Stomach (tissue), 19 donors: ENCODE data around the gene APLP1. TPM values are rescaled to one million over a fixed set of nuclear protein-coding genes. Genes with fewer than 3 reads are reported as not detected.

Experiments
- DNase-seq, 2 donors: peaks; one replicate each; pipeline versions ENCODE4 v3.0.0 to v3.0.0-alpha.2; 2013 to 2019
- H3K27ac ChIP-seq, 5 donors: fragments of 200-600 bp in 4 of 5; sonication (generic) in 4 of 5; one replicate each; pipeline ENCODE4 v1.5.1; 2013 to 2019; ENCODE audit warnings: mild to moderate bottlenecking in 1 of 5, moderate library complexity in 1 of 5
- H3K27me3 ChIP-seq, 3 donors: fragments of 200-600 bp; sonication (generic); one replicate each; pipeline ENCODE4 v1.5.1; 2017 to 2019; ENCODE audit warnings: mixed run types in 1 of 3
- H3K36me3 ChIP-seq, 4 donors: fragments of 200-600 bp; sonication (generic); 1 replicate in 3 of 4; 2 replicates in 1 of 4; pipeline ENCODE4 v1.5.1; 2016 to 2019
- H3K4me1 ChIP-seq, 4 donors: fragments of 200-600 bp; sonication (generic); one replicate each; pipeline ENCODE4 v1.5.1; 2016 to 2019
- H3K4me3 ChIP-seq, 4 donors: fragments of 200-600 bp; sonication (generic) in 3 of 4; one replicate each; pipeline ENCODE4 v1.5.1; 2016 to 2019; ENCODE audit warnings: mild to moderate bottlenecking in 1 of 4
- H3K9me3 ChIP-seq, 4 donors: fragments of 200-600 bp; sonication (generic); one replicate each; pipeline ENCODE4 v1.5.1; 2016 to 2019
- CTCF ChIP-seq, 7 experiments: fragments of 450-650 bp in 4 of 7; fragments of 200-600 bp in 3 of 7; sonication (generic) in 3 of 7; IDR thresholded peaks; one replicate each; pipeline ENCODE4 v1.5.1; 2016 to 2019; ENCODE audit warnings: antibody characterized with exemption in 7 of 7, control low read depth in 2 of 7, mild to moderate bottlenecking in 1 of 7
- EP300 ChIP-seq: sonication (generic); formaldehyde crosslinking; IDR thresholded peaks from one replicate; pipeline ENCODE4 v1.6.1; 2017; ENCODE audit warnings: antibody characterized with exemption
- POLR2A ChIP-seq, 4 donors: fragments of 450-650 bp; IDR thresholded peaks; one replicate each; pipeline ENCODE4 v1.6.1; 2016; ENCODE audit warnings: antibody characterized with exemption in 4 of 4, control low read depth in 2 of 4, mild to moderate bottlenecking in 1 of 4, moderate library complexity in 1 of 4
- POLR2AphosphoS5 ChIP-seq, 3 donors: sonication (generic); formaldehyde crosslinking; IDR thresholded peaks; one replicate each; pipeline ENCODE4 v1.6.1; 2016; ENCODE audit warnings: antibody characterized with exemption in 3 of 3
- WGBS, 5 donors: extraction: QIAGEN DNeasy Blood & Tissue Kit in 3 of 5; methylation state at CpG; one replicate each; pipeline versions ENCODE4 v1.1.5 to v1.1.7; 2013 to 2018; 5-methylcytosine and 5-hydroxymethylcytosine counted together
- intact Hi-C: fragments of 100-400 bp; cut with DNase I; formaldehyde crosslinking; loops from one replicate; pipeline ENCODE4 v1.15.1; 2023; ENCODE audit warnings: low total_unique reads
- long read RNA-seq, 10 donors: transcript quantifications; one replicate each; lab custom pipeline, GENCODE V29; 2026
- polyA plus RNA-seq, 3 donors: library from polyadenylated mRNA; stranded (reverse); fragments of 200-250 nt; gene quantifications; one replicate each; pipeline ENCODE4 v1.2.3, GENCODE V29; 2013
- total RNA-seq, 5 donors: library from RNA; depleted of rRNA; stranded (reverse); fragments of >200 nt; gene quantifications; one replicate each; pipeline versions ENCODE4 v1.1.0 to v1.2.3, GENCODE V29; 2014 to 2016
- donor health status: healthy with polysubstance abuse.
- donor health status: Bipolar disorder and iron deficiency.
- donor health status: healthy.

The APLP1 gene
- total RNA-seq = 10 to 100 TPM in 4 of 5 donors, 1 to 10 TPM in 1; 5.3 to 76.5 (median 18.8) TPM
- 10 to 100 TPM; 12.5 to 31.3 (median 18.1) TPM for polyA plus RNA-seq
- long read RNA-seq, donor 1, partial matches to known transcripts = 0 of 1 reads
- long read RNA-seq, donor 1, other reads (novel, unspliced or antisense) = 0 of 1 reads
- long read RNA-seq, donor 2, partial matches to known transcripts = 0 of 6 reads
- long read RNA-seq, donor 2, other reads (novel, unspliced or antisense) = 5 of 6 reads
- long read RNA-seq, donor 3 = 0 reads
- long read RNA-seq, donor 4 = 0 reads
- long read RNA-seq, donor 5, partial matches to known transcripts = 0 of 9 reads
- long read RNA-seq, donor 5, other reads (novel, unspliced or antisense) = 7 of 9 reads
- long read RNA-seq, donor 6, transcript APLP1-201 (17 exons, 2,495 nt) = major isoform, 8 of 24 reads
- long read RNA-seq, donor 6, partial matches to known transcripts = 8 of 24 reads
- long read RNA-seq, donor 6, other reads (novel, unspliced or antisense) = 8 of 24 reads
- long read RNA-seq, donor 7, partial matches to known transcripts = 6 of 9 reads
- long read RNA-seq, donor 7, other reads (novel, unspliced or antisense) = 0 of 9 reads
- long read RNA-seq, donor 8, partial matches to known transcripts = 0 of 2 reads
- long read RNA-seq, donor 8, other reads (novel, unspliced or antisense) = 0 of 2 reads
- long read RNA-seq, donor 9, partial matches to known transcripts = 8 of 8 reads
- long read RNA-seq, donor 9, other reads (novel, unspliced or antisense) = 0 of 8 reads
- long read RNA-seq, donor 10, transcript APLP1-201 (17 exons, 2,495 nt) = major isoform, 5 of 5 reads
- long read RNA-seq, donor 10, partial matches to known transcripts = 0 of 5 reads
- long read RNA-seq, donor 10, other reads (novel, unspliced or antisense) = 0 of 5 reads

GRCh38 chr19:35868172-35868822 lies at the start of gene APLP1:
APLP1 (plus strand) TSS chr19:35868574; CDS start chr19:35868637, 63 bp downstream.
- Histone ChIP-seq H3K27me3 (peaks cover 0 to 80% (median 17%) of the 10 kb centered on the region in 3 donors), H3K4me1 (peaks cover 21 to 27% (median 24%) of the 10 kb centered on the region in 4 donors), H3K27ac (peak within 1 kb of the TSS; percentile 42 to 79 (median 67)), H3K36me3 (peaks cover 0 to 6% (median 0%) of the 10 kb centered on the region in 4 donors), H3K9me3 (no peaks in the 10 kb centered on the region), H3K4me3 (peak within 1 kb of the TSS; percentile 56 to 63 (median 58))
- intact Hi-C loops = no loop called here
- WGBS, 5 donors = 0 to 2% (median 1%) methylated on average over 4 to 58 of the region's 60 CpGs
- DNase-seq = peak; percentile 86 to 90
- TF ChIP-seq EP300 (no peak), POLR2AphosphoS5 (IDR thresholded peaks at IDR 0.05) (no peak), POLR2A (IDR thresholded peaks at IDR 0.05) (no peak), CTCF (IDR thresholded peaks at IDR 0.05) (no peak)

GRCh38 chr19:35822579-35822978 lies 45.8 kb upstream of the APLP1 start:
- no peak for TF ChIP-seq POLR2A (IDR thresholded peaks at IDR 0.05)
- no peaks in the 10 kb centered on the region for H3K9me3 ChIP-seq
- WGBS, 5 donors = 68 to 82% (median 76%) methylated on average over 3 of the region's 3 CpGs
- intact Hi-C loops = no loop called here
- H3K27ac ChIP-seq = no peak overlapping the region
- H3K4me3 ChIP-seq = no peak overlapping the region
- H3K36me3 ChIP-seq = no peaks in the 10 kb centered on the region
- no peak for DNase-seq
- H3K27me3 ChIP-seq = peaks cover 0 to 71% (median 4%) of the 10 kb centered on the region in 3 donors
- H3K4me1 ChIP-seq = peaks cover 0 to 6% (median 0%) of the 10 kb centered on the region in 4 donors

GRCh38 chr19:35824150-35824549 lies 44.2 kb upstream of the APLP1 start:
- H3K4me3 ChIP-seq = no peak overlapping the region
- TF ChIP-seq POLR2AphosphoS5 (IDR thresholded peaks at IDR 0.05) (no peak), POLR2A (IDR thresholded peaks at IDR 0.05) (no peak), EP300 (no peak), CTCF (IDR thresholded peaks at IDR 0.05) (no peak)
- H3K27me3 ChIP-seq = peaks cover 0 to 71% (median 8%) of the 10 kb centered on the region in 3 donors
- no peak for DNase-seq
- 77 to 89% (median 78%) methylated on average over 5 of the region's 5 CpGs for WGBS, 5 donors
- H3K36me3 ChIP-seq = no peaks in the 10 kb centered on the region
- H3K4me1 ChIP-seq = peaks cover 0 to 6% (median 0%) of the 10 kb centered on the region in 4 donors
- H3K27ac ChIP-seq = no peak overlapping the region
- intact Hi-C loops = no loop called here
- H3K9me3 ChIP-seq = no peaks in the 10 kb centered on the region

- peak; percentile 60 to 90 for DNase-seq
- H3K9me3 ChIP-seq = no peaks in the 10 kb centered on the region
- intact Hi-C loops = no loop called here
- H3K27ac ChIP-seq = no peak overlapping the region
- H3K27me3 ChIP-seq = peaks cover 0 to 85% (median 15%) of the 10 kb centered on the region in 3 donors
- no peaks in the 10 kb centered on the region for H3K4me1 ChIP-seq
- no peak for TF ChIP-seq POLR2AphosphoS5 (IDR thresholded peaks at IDR 0.05)
- no peaks in the 10 kb centered on the region for H3K36me3 ChIP-seq
- 9 to 18% (median 12%) methylated on average over 12 of the region's 12 CpGs for WGBS, 5 donors
- H3K4me3 ChIP-seq = no peak overlapping the region
Observed at GRCh38 chr19:35828692-35829301, 39.6 kb upstream of the APLP1 start.
